HepG2 (cell line): ENCODE data around the gene SNX22.

Experiments used
- CTCF ChIP-seq: sonication (generic); formaldehyde crosslinking; IDR thresholded peaks from 2 replicates; pipeline ENCODE4 v1.5.0; 2020; ENCODE audit warnings: mild to moderate bottlenecking, missing genetic modification reagents, moderate library complexity
- E2F1 ChIP-seq: sonication (generic); formaldehyde crosslinking; IDR thresholded peaks from 2 replicates; pipeline ENCODE4 v1.5.0; 2020; ENCODE audit warnings: missing genetic modification reagents
- GPBP1L1 ChIP-seq: sonication (generic); formaldehyde crosslinking; IDR thresholded peaks from 2 replicates; pipeline ENCODE4 v1.5.0; 2020; ENCODE audit warnings: mild to moderate bottlenecking, missing genetic modification reagents
- HNF1A ChIP-seq, 2 experiments: sonication (generic) in 1 of 2; formaldehyde crosslinking in 1 of 2; IDR thresholded peaks; 2 replicates each; pipeline versions ENCODE4 v1.4.0 to v1.6.1; 2016 to 2020; ENCODE audit warnings: borderline replicate concordance in 1 of 2, low read depth in 1 of 2, mild to moderate bottlenecking in 1 of 2, missing genetic modification reagents in 1 of 2
- IKZF5 ChIP-seq: IDR thresholded peaks from 2 replicates; pipeline ENCODE4 v1.6.1; 2018; ENCODE audit warnings: missing genetic modification reagents, mild to moderate bottlenecking, missing compliant biosample characterization
- JUN ChIP-seq: sonication (generic); formaldehyde crosslinking; IDR thresholded peaks from 2 replicates; pipeline ENCODE4 v1.4.0; 2020; ENCODE audit warnings: mild to moderate bottlenecking, missing genetic modification reagents
- NFYB ChIP-seq: sonication (generic); formaldehyde crosslinking; IDR thresholded peaks from 2 replicates; pipeline ENCODE4 v1.4.0; 2020; ENCODE audit warnings: missing genetic modification reagents
- POLR2A ChIP-seq, 2 experiments: IDR thresholded peaks; 2 replicates each; pipeline ENCODE4 v1.6.1; 2011; ENCODE audit warnings: low read depth in 2 of 2, low read length in 2 of 2, mild to moderate bottlenecking in 1 of 2, moderate library complexity in 1 of 2; ENCODE audit not compliant: insufficient read depth in 1 of 2
- POLR2AphosphoS5 ChIP-seq: IDR thresholded peaks from 2 replicates; pipeline ENCODE4 v1.6.1; 2012; ENCODE audit warnings: low read depth, low read length
- RAD21 ChIP-seq: fragments of 450-650 bp; formaldehyde crosslinking; IDR thresholded peaks from 2 replicates; pipeline ENCODE4 v1.5.0; 2020; ENCODE audit warnings: mild to moderate bottlenecking
- REPIN1 ChIP-seq: sonication (generic); formaldehyde crosslinking; IDR thresholded peaks from 2 replicates; pipeline ENCODE4 v1.8.0; 2022; ENCODE audit warnings: missing genetic modification reagents, low read depth, mild to moderate bottlenecking, borderline replicate concordance
- SIN3A ChIP-seq: IDR thresholded peaks from 2 replicates; pipeline ENCODE4 v1.6.1; 2011; ENCODE audit warnings: low read depth, mild to moderate bottlenecking, control low read depth, low read length, borderline replicate concordance
- ZBED4 ChIP-seq: sonication (generic); formaldehyde crosslinking; IDR thresholded peaks from 2 replicates; pipeline ENCODE4 v1.4.0; 2020; ENCODE audit warnings: missing genetic modification reagents, borderline replicate concordance
- ZSCAN29 ChIP-seq: sonication (generic); formaldehyde crosslinking; conservative IDR thresholded peaks from 2 replicates; pipeline ENCODE4 v1.4.0; 2020; ENCODE audit warnings: mild to moderate bottlenecking, missing genetic modification reagents

- TF ChIP-seq ZBED4 (CRISPR knock-in tag) (peak; percentile 33; the same call in 1 of the 2 replicates), POLR2AphosphoS5 (no peak; the same call in 1 of the 2 replicates), NFYB (CRISPR knock-in tag) (no peak), SIN3A (no peak), JUN (CRISPR knock-in tag) (no peak), HNF1A (IDR thresholded peaks at IDR 0.05; ENCODE audit: low read depth) (no peak), HNF1A (CRISPR knock-in tag; IDR thresholded peaks at IDR 0.05; ENCODE audit: borderline replicate concordance) (peak; percentile 26; the same call in 1 of the 2 replicates), IKZF5 (CRISPR knock-in tag) (peak; percentile 51; the same call in 1 of the 2 replicates), CTCF (CRISPR knock-in tag) (peak; percentile 99), GPBP1L1 (CRISPR knock-in tag) (no peak), ZSCAN29 (no peak), REPIN1 (CRISPR knock-in tag) (peak; percentile 61; the same call in 1 of the 2 replicates), E2F1 (CRISPR knock-in tag) (no peak), RAD21 (CRISPR knock-in tag) (peak; percentile 88), POLR2A (IDR thresholded peaks at IDR 0.05; ENCODE audit: insufficient read depth in 1 of 2, low read depth in 2 of 2, low read length in 2 of 2) (peak; percentile 76 to 82)
Observed at GRCh38 chr15:64153480-64154367, 2.2 kb downstream of the SNX22 start.
